Measurements from ENCODE around the gene STPG2. TPM values are rescaled to one million over a fixed set of nuclear protein-coding genes. Genes with fewer than 3 reads are reported as not detected.

STPG2 gene
- total RNA-seq, 3 donors from 2014 or later = 0.48 to 3.8 (median 1.6) TPM

- DNase-seq (ENCODE audit: low spot score in 2 of 2) = no peak
These were observed 30.3 kb downstream of the STPG2 start for GRCh38 chr4:98113012-98113411.

DNA sequence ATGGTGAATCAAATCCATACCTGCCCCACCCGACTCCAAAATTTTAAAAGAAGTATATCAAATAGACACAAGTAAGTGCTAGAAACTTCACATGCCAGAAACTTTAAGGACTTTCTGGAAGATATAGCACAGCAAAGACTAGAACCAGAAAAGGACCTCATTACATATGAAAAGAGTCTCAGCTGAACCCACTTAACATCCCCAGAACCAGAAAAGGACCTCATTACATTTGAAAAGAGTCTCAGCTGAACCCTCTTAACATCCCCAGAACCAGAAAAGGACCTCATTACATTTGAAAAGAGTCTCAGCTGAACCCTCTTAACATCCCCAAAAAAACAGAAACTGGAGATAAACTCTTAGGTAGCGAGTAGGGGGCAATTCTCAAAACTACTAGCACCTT is 32.3 kb downstream of the STPG2 start:
- no peaks in the 10 kb centered on the region for H3K9me3 ChIP-seq
- H3K4me3 ChIP-seq = no peak overlapping the region
- intact Hi-C loops (cut with DNase I; ENCODE audit: low total_unique reads) = no loop called here
- no peaks in the 10 kb centered on the region for H3K36me3 ChIP-seq
- H3K4me1 ChIP-seq = no peaks in the 10 kb centered on the region
- no peak overlapping the region for H3K27ac ChIP-seq
- TF ChIP-seq POLR2A (IDR thresholded peaks at IDR 0.05) (no peak), POLR2AphosphoS5 (IDR thresholded peaks at IDR 0.05) (no peak)
- TF ChIP-seq, protein P1, sequence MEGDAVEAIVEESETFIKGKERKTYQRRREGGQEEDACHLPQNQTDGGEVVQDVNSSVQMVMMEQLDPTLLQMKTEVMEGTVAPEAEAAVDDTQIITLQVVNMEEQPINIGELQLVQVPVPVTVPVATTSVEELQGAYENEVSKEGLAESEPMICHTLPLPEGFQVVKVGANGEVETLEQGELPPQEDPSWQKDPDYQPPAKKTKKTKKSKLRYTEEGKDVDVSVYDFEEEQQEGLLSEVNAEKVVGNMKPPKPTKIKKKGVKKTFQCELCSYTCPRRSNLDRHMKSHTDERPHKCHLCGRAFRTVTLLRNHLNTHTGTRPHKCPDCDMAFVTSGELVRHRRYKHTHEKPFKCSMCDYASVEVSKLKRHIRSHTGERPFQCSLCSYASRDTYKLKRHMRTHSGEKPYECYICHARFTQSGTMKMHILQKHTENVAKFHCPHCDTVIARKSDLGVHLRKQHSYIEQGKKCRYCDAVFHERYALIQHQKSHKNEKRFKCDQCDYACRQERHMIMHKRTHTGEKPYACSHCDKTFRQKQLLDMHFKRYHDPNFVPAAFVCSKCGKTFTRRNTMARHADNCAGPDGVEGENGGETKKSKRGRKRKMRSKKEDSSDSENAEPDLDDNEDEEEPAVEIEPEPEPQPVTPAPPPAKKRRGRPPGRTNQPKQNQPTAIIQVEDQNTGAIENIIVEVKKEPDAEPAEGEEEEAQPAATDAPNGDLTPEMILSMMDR (IDR thresholded peaks at IDR 0.05) = no peak
- H3K27me3 ChIP-seq = no peaks in the 10 kb centered on the region
- DNase-seq (ENCODE audit: low spot score in 2 of 2) = no peak

More at GRCh38 chr4:98113012-98113411, 30.3 kb downstream of the STPG2 start:
- Histone ChIP-seq H3K9me3 (peaks cover 6 to 13% of the 10 kb centered on the region in 2 donors), H3K4me3 (no peak overlapping the region), H3K4me1 (no peaks in the 10 kb centered on the region), H3K27me3 (no peaks in the 10 kb centered on the region), H3K27ac (no peak overlapping the region), H3K36me3 (no peaks in the 10 kb centered on the region)
- intact Hi-C loops (cut with DNase I; ENCODE audit: low total_unique reads) = no loop called here
- TF ChIP-seq POLR2AphosphoS5 (IDR thresholded peaks at IDR 0.05) (no peak), POLR2A (IDR thresholded peaks at IDR 0.05) (no peak)
- TF ChIP-seq, protein P1 (IDR thresholded peaks at IDR 0.05) = no peak

- Histone ChIP-seq H3K27me3 (no peaks in the 10 kb centered on the region), H3K4me3 (no peak overlapping the region), H3K4me1 (no peaks in the 10 kb centered on the region), H3K36me3 (no peaks in the 10 kb centered on the region), H3K27ac (no peak overlapping the region), H3K9me3 (no peaks in the 10 kb centered on the region)
- intact Hi-C loops (cut with DNase I; ENCODE audit: low total_unique reads) = no loop called here
- TF ChIP-seq, protein P1 (IDR thresholded peaks at IDR 0.05) = no peak
- no peak for TF ChIP-seq POLR2AphosphoS5 (IDR thresholded peaks at IDR 0.05)
- TF ChIP-seq POLR2A (IDR thresholded peaks at IDR 0.05) = no peak
- DNase-seq (ENCODE audit: low spot score in 2 of 2) = no peak
These were observed 33.1 kb downstream of the STPG2 start for GRCh38 chr4:98110214-98110613.

GRCh38 chr4:98102660-98103059 is 40.6 kb downstream of the STPG2 start:
- H3K9me3 ChIP-seq = no peaks in the 10 kb centered on the region
- H3K27ac ChIP-seq = no peak overlapping the region
- intact Hi-C loops (cut with DNase I; ENCODE audit: low total_unique reads) = no loop called here
- TF ChIP-seq, protein P1 (IDR thresholded peaks at IDR 0.05) = no peak
- TF ChIP-seq POLR2AphosphoS5 (IDR thresholded peaks at IDR 0.05) = no peak
- no peak for TF ChIP-seq POLR2A (IDR thresholded peaks at IDR 0.05)
- no peaks in the 10 kb centered on the region for H3K36me3 ChIP-seq
- DNase-seq (ENCODE audit: low spot score in 2 of 2) = no peak
- no peaks in the 10 kb centered on the region for H3K4me1 ChIP-seq
- no peaks in the 10 kb centered on the region for H3K27me3 ChIP-seq
- no peak overlapping the region for H3K4me3 ChIP-seq

DNA sequence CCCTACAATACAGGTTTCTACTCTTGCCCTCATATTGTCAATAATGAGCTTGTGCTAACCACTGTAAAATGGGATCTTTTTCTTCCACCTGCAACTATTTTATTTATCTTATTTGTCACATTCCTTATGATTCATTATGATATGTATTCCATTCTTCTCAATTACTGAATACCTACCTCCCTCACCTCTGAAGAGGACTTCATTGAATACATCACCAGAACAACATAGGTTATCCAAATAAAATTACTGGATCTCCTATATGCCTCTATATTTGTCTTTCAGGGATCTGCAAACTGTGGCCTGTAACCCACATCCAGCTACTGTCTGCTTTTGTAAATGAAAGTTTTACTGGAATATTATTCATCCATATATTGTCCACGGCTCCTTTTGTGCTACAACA is 41.3 kb downstream of the STPG2 start:
- DNase-seq (ENCODE audit: low spot score in 2 of 2) = no peak
- TF ChIP-seq, protein P1 (IDR thresholded peaks at IDR 0.05) = no peak
- no peak for TF ChIP-seq POLR2A (IDR thresholded peaks at IDR 0.05)
- no peak for TF ChIP-seq POLR2AphosphoS5 (IDR thresholded peaks at IDR 0.05)
- no peak overlapping the region for H3K27ac ChIP-seq
- H3K27me3 ChIP-seq = no peaks in the 10 kb centered on the region
- H3K4me1 ChIP-seq = no peaks in the 10 kb centered on the region
- no peaks in the 10 kb centered on the region for H3K9me3 ChIP-seq
- no peaks in the 10 kb centered on the region for H3K36me3 ChIP-seq
- H3K4me3 ChIP-seq = no peak overlapping the region
- intact Hi-C loops (cut with DNase I; ENCODE audit: low total_unique reads) = no loop called here
